HepG2 (cell line): ENCODE data around the gene NUDCD3. TPM values are rescaled to one million over a fixed set of nuclear protein-coding genes. Genes with fewer than 3 reads are reported as not detected.

Experiments
- ATAC-seq: fragments of 200-7000 bp; cut with Tn5 transposase; 3 replicates; pipeline ENCODE4 v1.9.1; 2020; ENCODE audit warnings: mild to moderate bottlenecking, moderate library complexity
- BruUV-seq: library from RNA; stranded (reverse); fragments of 400-500 nt; replicated peaks from 2 replicates; lab custom pipeline; 2021; lab: Mats Ljungman, UMichigan
- CTCF ChIA-PET: fragments of 300-600 bp; formaldehyde crosslinking; extraction: SDS; loops from one replicate; lab custom pipeline; 2021; ENCODE audit warnings: low total read pairs, inconsistent platforms, low intra/inter-chr PET ratio; lab: Yijun Ruan, JAX
- POLR2A ChIA-PET: fragments of 350-600 bp; sonication (Branson Sonifier 250); formaldehyde crosslinking; loops from one replicate; lab custom pipeline; 2020; ENCODE audit warnings: antibody characterized with exemption, inconsistent platforms; lab: Yijun Ruan, JAX
- DNase-seq: peaks from one replicate; pipeline ENCODE4 v3.0.0-alpha.2; 2015; ENCODE audit warnings: low spot score
- FAIRE-seq: peaks from 3 replicates; lab custom pipeline; 2011; peaks lifted over from hg19 to GRCh38; lab: Jason Lieb, UNC
- H2AFZ ChIP-seq: one replicate; pipeline ENCODE4 v1.6.1; 2011; ENCODE audit warnings: low read length, inconsistent platforms
- H3K27ac ChIP-seq: fragments of 300-600 bp; 3 replicates; pipeline ENCODE4 v1.8.0; 2011; ENCODE audit warnings: mixed run types, mild to moderate bottlenecking, mixed read lengths, low read length, inconsistent platforms; ENCODE audit not compliant: insufficient read depth; ENCODE audit errors: extremely low read length
- H3K27me3 ChIP-seq, 2 experiments: fragments of 200-600 bp in 1 of 2; 2 replicates in 1 of 2; 3 replicates in 1 of 2; pipeline versions ENCODE4 v1.6.0 to v1.8.0; 2011; ENCODE audit warnings: low read length in 2 of 2, mild to moderate bottlenecking in 2 of 2, moderate library complexity in 2 of 2, inconsistent platforms in 1 of 2; ENCODE audit not compliant: insufficient read depth in 2 of 2, control insufficient read depth in 1 of 2
- H3K36me3 ChIP-seq, 2 experiments: fragments of 200-600 bp in 1 of 2; replicated peaks in 1 of 2; 2 replicates in 1 of 2; 3 replicates in 1 of 2; pipeline versions ENCODE4 v1.5.1 to v1.8.0; 2011; ENCODE audit warnings: low read length in 2 of 2, inconsistent platforms in 1 of 2; ENCODE audit not compliant: insufficient read depth in 2 of 2, control insufficient read depth in 1 of 2
- H3K4me1 ChIP-seq: 2 replicates; pipeline ENCODE4 v1.5.1; 2012; ENCODE audit warnings: low read length, inconsistent platforms; ENCODE audit not compliant: insufficient read depth
- H3K4me2 ChIP-seq: 2 replicates; pipeline ENCODE4 v1.6.0; 2011; ENCODE audit warnings: low read depth, low read length, inconsistent platforms
- H3K4me3 ChIP-seq, 3 experiments: fragments of 200-600 bp in 1 of 3; sonication (generic), shearing (Covaris generic) in 1 of 3; replicated peaks in 1 of 3; 2 replicates each; pipeline ENCODE4 v1.5.1; 2011 to 2016; ENCODE audit warnings: low read length in 3 of 3, inconsistent platforms in 2 of 3, low read depth in 2 of 3, mild to moderate bottlenecking in 2 of 3, control low read depth in 1 of 3, mixed read lengths in 1 of 3; ENCODE audit not compliant: insufficient read depth in 1 of 3
- H3K79me2 ChIP-seq: one replicate; pipeline ENCODE4 v1.6.1; 2011; ENCODE audit warnings: low read length, inconsistent platforms; ENCODE audit not compliant: insufficient read depth
- H3K9ac ChIP-seq: 2 replicates; pipeline ENCODE4 v1.6.0; 2011; ENCODE audit warnings: mild to moderate bottlenecking, low read depth, low read length, inconsistent platforms; ENCODE audit not compliant: insufficient read depth
- H3K9me3 ChIP-seq: 2 replicates; pipeline ENCODE4 v1.5.1; 2012; ENCODE audit warnings: mild to moderate bottlenecking, low read length
- H4K20me1 ChIP-seq: 2 replicates; pipeline ENCODE4 v1.6.0; 2011; ENCODE audit warnings: inconsistent platforms, mild to moderate bottlenecking, low read length, moderate library complexity; ENCODE audit not compliant: insufficient read depth
- ARHGAP35 ChIP-seq: sonication (generic); formaldehyde crosslinking; IDR thresholded peaks from 2 replicates; pipeline ENCODE4 v1.9.0; 2022; ENCODE audit warnings: mild to moderate bottlenecking, inconsistent platforms, moderate library complexity, missing genetic modification reagents, borderline replicate concordance
- ETV5 ChIP-seq: IDR thresholded peaks from 2 replicates; pipeline ENCODE4 v1.6.1; 2018; ENCODE audit warnings: missing biosample characterization, missing genetic modification reagents, inconsistent platforms, borderline replicate concordance
- FOSL2 ChIP-seq: sonication (generic); formaldehyde crosslinking; IDR thresholded peaks from 2 replicates; pipeline ENCODE4 v1.4.0; 2020; ENCODE audit warnings: missing genetic modification reagents
- MEF2D ChIP-seq: sonication (generic); formaldehyde crosslinking; IDR thresholded peaks from 2 replicates; pipeline ENCODE4 v1.5.1; 2020; ENCODE audit warnings: mild to moderate bottlenecking, missing genetic modification reagents
- NFYC ChIP-seq: IDR thresholded peaks from 2 replicates; pipeline ENCODE4 v1.6.1; 2016; ENCODE audit warnings: missing genetic modification reagents, missing compliant biosample characterization
- SMARCE1 ChIP-seq: fragments of 450-650 bp; IDR thresholded peaks from 2 replicates; pipeline ENCODE4 v1.6.1; 2017; ENCODE audit warnings: borderline replicate concordance
- SNAPC2 ChIP-seq: sonication (generic); formaldehyde crosslinking; IDR thresholded peaks from 2 replicates; pipeline ENCODE4 v1.8.1; 2022; ENCODE audit warnings: mild to moderate bottlenecking, missing genetic modification reagents
- SOX5 ChIP-seq: IDR thresholded peaks from 2 replicates; pipeline ENCODE4 v1.6.1; 2016; ENCODE audit warnings: borderline replicate concordance
- ZFP41 ChIP-seq: sonication (generic); formaldehyde crosslinking; IDR thresholded peaks from 2 replicates; pipeline ENCODE4 v1.4.0; 2020; ENCODE audit warnings: mild to moderate bottlenecking, missing genetic modification reagents, borderline replicate concordance
- ZNF354B ChIP-seq: sonication (generic); formaldehyde crosslinking; IDR thresholded peaks from 2 replicates; pipeline ENCODE4 v1.8.0; 2022; ENCODE audit warnings: mild to moderate bottlenecking, missing genetic modification reagents
- ZSCAN29 ChIP-seq: sonication (generic); formaldehyde crosslinking; conservative IDR thresholded peaks from 2 replicates; pipeline ENCODE4 v1.4.0; 2020; ENCODE audit warnings: mild to moderate bottlenecking, missing genetic modification reagents
- WGBS: methylation state at CpG from one replicate; pipeline ENCODE4 v1.1.6; 2017; ENCODE audit warnings: low lambda C conversion rate; 5-methylcytosine and 5-hydroxymethylcytosine counted together
- in situ Hi-C: cut with HindIII; loops from 2 replicates; pipeline ENCODE4 v1.10.0; 2017; ENCODE audit warnings: low pct_unique_long_range_greater_than_20kb; ENCODE audit not compliant: extremely low pct_ligation_motif_present
- intact Hi-C: fragments of 100-400 bp; cut with micrococcal nuclease; formaldehyde crosslinking; loops from one replicate; pipeline ENCODE4 v1.10.0; 2022; ENCODE audit not compliant: unreplicated experiment
- polyA plus RNA-seq, 8 experiments: library from polyadenylated mRNA; depleted of rRNA in 3 of 8; stranded (reverse) in 7 of 8; unstranded in 1 of 8; fragments of >200 nt; fragmentation: Illumina TruSeq in 4 of 8; extraction: Trizol in 4 of 8; gene quantifications; 2 replicates each; pipeline versions ENCODE4 v1.2.1 to v1.2.3, GENCODE V29; 2011 to 2016; ENCODE audit warnings: low read depth in 4 of 8, missing spikeins in 1 of 8, mixed read lengths in 1 of 8; ENCODE audit not compliant: insufficient read depth in 1 of 8
- total RNA-seq, 5 experiments: library from RNA; depleted of rRNA; stranded (reverse); fragments of >200 nt; fragmentation: Illumina TruSeq; extraction: Trizol; gene quantifications; 2 replicates each; pipeline ENCODE4 v1.2.3, GENCODE V29; 2016; ENCODE audit warnings: low read depth in 1 of 5
- TF ChIP-seq, protein P1 (sequence below): sonication (generic); formaldehyde crosslinking; IDR thresholded peaks from 2 replicates; pipeline ENCODE4 v1.5.0; 2020; ENCODE audit warnings: missing genetic modification reagents
- TF ChIP-seq, protein P2 (sequence below): sonication (generic); formaldehyde crosslinking; IDR thresholded peaks from 2 replicates; pipeline ENCODE4 v1.4.0; 2020; ENCODE audit warnings: low read depth, missing genetic modification reagents
- TF ChIP-seq, protein P3 (sequence below): IDR thresholded peaks from 2 replicates; pipeline ENCODE4 v1.6.1; 2016; ENCODE audit warnings: missing compliant biosample characterization, missing genetic modification reagents, borderline replicate concordance

NUDCD3 gene
- total and polyA plus RNA-seq, 2 of the 13 experiments (the other 11 are each of a cell fraction or from before 2014, with no cell fraction given) = 20.8 to 49.9 TPM

DNA sequence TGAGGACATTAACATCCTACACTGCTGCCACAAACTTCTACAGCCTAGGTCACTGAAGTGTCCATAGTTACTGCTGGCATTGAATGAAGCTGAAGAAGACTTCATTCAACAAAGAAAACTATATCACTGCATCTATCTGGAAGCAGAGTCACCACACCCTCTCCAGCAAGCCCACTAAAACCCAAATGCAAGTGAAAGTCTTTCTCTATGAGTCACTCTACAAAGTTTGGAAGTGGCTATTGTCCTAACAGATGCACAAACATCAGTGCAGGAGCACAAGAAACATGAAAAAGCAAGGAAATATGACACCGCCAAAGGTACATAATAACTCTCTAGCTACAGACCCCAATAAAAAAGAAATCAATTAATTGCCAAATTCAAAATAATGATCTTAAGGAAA is 121.6 kb downstream of the NUDCD3 start:
- Histone ChIP-seq H4K20me1 (no peaks in the 10 kb centered on the region), H3K4me1 (0 out of 2 replicates have a peak, but pooled peaks cover 6% of the 10 kb centered on the region), H3K9me3 (no peaks in the 10 kb centered on the region), H3K4me2 (no peak overlapping the region), H3K79me2 (no peaks in the 10 kb centered on the region), H3K27ac (no peak overlapping the region), H3K27me3 (peaks cover 0 to 4% of the 10 kb centered on the region in 2 experiments; a peak in 1 of 5 replicates), H2AFZ (no peak overlapping the region), H3K9ac (no peak overlapping the region), H3K4me3 (no peak overlapping the region), H3K36me3 (no peaks in the 10 kb centered on the region)
- 0 out of 2 replicates have a peak, but pooled peaks have one; percentile 19 for TF ChIP-seq SOX5
- TF ChIP-seq, protein P1, sequence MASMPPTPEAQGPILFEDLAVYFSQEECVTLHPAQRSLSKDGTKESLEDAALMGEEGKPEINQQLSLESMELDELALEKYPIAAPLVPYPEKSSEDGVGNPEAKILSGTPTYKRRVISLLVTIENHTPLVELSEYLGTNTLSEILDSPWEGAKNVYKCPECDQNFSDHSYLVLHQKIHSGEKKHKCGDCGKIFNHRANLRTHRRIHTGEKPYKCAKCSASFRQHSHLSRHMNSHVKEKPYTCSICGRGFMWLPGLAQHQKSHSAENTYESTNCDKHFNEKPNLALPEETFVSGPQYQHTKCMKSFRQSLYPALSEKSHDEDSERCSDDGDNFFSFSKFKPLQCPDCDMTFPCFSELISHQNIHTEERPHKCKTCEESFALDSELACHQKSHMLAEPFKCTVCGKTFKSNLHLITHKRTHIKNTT (CRISPR knock-in tag) = no peak
- no peak for TF ChIP-seq MEF2D (CRISPR knock-in tag)
- peak; percentile 22; the same call in 1 of the 2 replicates for TF ChIP-seq FOSL2 (CRISPR knock-in tag)
- no peak for TF ChIP-seq NFYC (CRISPR knock-in tag)
- DNase-seq (peak; percentile 16), FAIRE-seq (no peak), ATAC-seq (no peak)
- WGBS = 54% methylated on average over 1 of the region's 1 CpG
- POLR2A ChIA-PET = no interaction called here
- intact Hi-C loops (no loop called here), in situ Hi-C loops (no loop called here)
- no TSS peak for BruUV-seq
- CTCF ChIA-PET = no interaction called here

DNA sequence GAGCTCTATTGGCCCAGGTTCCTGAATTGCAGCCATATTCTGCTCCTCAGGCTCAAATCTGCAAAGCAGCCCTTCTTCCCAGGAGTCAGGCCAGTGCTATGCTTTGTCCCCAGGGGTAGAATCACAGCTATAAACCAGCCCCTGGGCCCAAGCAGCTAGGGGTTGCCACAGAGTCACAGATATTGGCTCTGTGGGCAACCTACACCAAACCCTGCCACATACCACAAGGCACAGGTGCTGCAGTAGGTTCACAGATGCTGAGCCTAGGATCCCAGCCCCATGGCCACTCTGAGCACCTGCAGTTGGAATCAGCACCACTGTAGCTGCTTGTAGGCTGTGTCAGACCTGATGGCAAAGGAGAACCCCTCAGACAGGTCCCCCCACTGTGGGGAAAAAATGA is 122.0 kb downstream of the NUDCD3 start:
- Histone ChIP-seq H2AFZ (no peak overlapping the region), H3K36me3 (no peaks in the 10 kb centered on the region), H3K4me2 (no peak overlapping the region), H3K4me1 (0 out of 2 replicates have a peak, but pooled peaks cover 6% of the 10 kb centered on the region), H3K4me3 (no peak overlapping the region), H3K79me2 (no peaks in the 10 kb centered on the region), H4K20me1 (no peaks in the 10 kb centered on the region), H3K27me3 (peaks cover 0 to 4% of the 10 kb centered on the region in 2 experiments; a peak in 1 of 5 replicates), H3K9me3 (no peaks in the 10 kb centered on the region), H3K9ac (no peak overlapping the region), H3K27ac (no peak overlapping the region)
- intact Hi-C loops = no loop called here
- no peak for ATAC-seq
- no peak for FAIRE-seq
- in situ Hi-C loops = no loop called here
- no TSS peak for BruUV-seq
- ChIA-PET POLR2A (no interaction called here), CTCF (no interaction called here)
- DNase-seq = no peak
- no peak for TF ChIP-seq ZSCAN29
- TF ChIP-seq, protein P2, sequence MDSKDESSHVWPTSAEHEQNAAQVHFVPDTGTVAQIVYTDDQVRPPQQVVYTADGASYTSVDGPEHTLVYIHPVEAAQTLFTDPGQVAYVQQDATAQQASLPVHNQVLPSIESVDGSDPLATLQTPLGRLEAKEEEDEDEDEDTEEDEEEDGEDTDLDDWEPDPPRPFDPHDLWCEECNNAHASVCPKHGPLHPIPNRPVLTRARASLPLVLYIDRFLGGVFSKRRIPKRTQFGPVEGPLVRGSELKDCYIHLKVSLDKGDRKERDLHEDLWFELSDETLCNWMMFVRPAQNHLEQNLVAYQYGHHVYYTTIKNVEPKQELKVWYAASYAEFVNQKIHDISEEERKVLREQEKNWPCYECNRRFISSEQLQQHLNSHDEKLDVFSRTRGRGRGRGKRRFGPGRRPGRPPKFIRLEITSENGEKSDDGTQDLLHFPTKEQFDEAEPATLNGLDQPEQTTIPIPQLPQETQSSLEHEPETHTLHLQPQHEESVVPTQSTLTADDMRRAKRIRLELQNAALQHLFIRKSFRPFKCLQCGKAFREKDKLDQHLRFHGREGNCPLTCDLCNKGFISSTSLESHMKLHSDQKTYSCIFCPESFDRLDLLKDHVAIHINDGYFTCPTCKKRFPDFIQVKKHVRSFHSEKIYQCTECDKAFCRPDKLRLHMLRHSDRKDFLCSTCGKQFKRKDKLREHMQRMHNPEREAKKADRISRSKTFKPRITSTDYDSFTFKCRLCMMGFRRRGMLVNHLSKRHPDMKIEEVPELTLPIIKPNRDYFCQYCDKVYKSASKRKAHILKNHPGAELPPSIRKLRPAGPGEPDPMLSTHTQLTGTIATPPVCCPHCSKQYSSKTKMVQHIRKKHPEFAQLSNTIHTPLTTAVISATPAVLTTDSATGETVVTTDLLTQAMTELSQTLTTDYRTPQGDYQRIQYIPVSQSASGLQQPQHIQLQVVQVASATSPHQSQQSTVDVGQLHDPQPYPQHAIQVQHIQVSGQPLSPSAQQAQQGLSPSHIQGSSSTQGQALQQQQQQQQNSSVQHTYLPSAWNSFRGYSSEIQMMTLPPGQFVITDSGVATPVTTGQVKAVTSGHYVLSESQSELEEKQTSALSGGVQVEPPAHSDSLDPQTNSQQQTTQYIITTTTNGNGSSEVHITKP = no peak
- TF ChIP-seq SMARCE1 = no peak
- no peak for TF ChIP-seq ZFP41
- TF ChIP-seq, protein P3, sequence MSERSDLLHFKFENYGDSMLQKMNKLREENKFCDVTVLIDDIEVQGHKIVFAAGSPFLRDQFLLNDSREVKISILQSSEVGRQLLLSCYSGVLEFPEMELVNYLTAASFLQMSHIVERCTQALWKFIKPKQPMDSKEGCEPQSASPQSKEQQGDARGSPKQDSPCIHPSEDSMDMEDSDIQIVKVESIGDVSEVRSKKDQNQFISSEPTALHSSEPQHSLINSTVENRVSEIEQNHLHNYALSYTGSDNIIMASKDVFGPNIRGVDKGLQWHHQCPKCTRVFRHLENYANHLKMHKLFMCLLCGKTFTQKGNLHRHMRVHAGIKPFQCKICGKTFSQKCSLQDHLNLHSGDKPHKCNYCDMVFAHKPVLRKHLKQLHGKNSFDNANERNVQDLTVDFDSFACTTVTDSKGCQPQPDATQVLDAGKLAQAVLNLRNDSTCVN (CRISPR knock-in tag) = no peak
- TF ChIP-seq SNAPC2 (CRISPR knock-in tag) = no peak
- no peak for TF ChIP-seq ARHGAP35 (CRISPR knock-in tag)
- TF ChIP-seq ZNF354B (CRISPR knock-in tag) = no peak
- TF ChIP-seq ETV5 = no peak
